Endodermal cell (in vitro differentiated cells): ENCODE measurements around the gene CHADL. TPM values are rescaled to one million over a fixed set of nuclear protein-coding genes. Genes with fewer than 3 reads are reported as not detected.
A peak's percentile ranks its signal among the peaks of the same experiment; 100 is the strongest.

ENCODE experiments used
- DNase-seq: peaks from one replicate; pipeline ENCODE4 v3.0.0-alpha.2; 2017
- H3K27ac ChIP-seq: 2 replicates; pipeline ENCODE4 v1.5.1; 2013; ENCODE audit warnings: mild to moderate bottlenecking, low read depth, low read length, moderate library complexity
- H3K27me3 ChIP-seq: 2 replicates; pipeline ENCODE4 v1.6.1; 2013; ENCODE audit warnings: mild to moderate bottlenecking, low read length, moderate library complexity; ENCODE audit not compliant: insufficient read depth, control insufficient read depth, poor library complexity, severe bottlenecking
- H3K36me3 ChIP-seq: 2 replicates; pipeline ENCODE4 v1.7.0; 2013; ENCODE audit warnings: mild to moderate bottlenecking, low read length, moderate library complexity; ENCODE audit not compliant: control insufficient read depth, insufficient read depth
- H3K4me1 ChIP-seq: one replicate; pipeline ENCODE4 v1.7.0; 2013; ENCODE audit warnings: low read length; ENCODE audit not compliant: control insufficient read depth, insufficient read depth
- H3K4me3 ChIP-seq: 2 replicates; pipeline ENCODE4 v1.5.1; 2013; ENCODE audit warnings: mild to moderate bottlenecking, low read length, moderate library complexity
- H3K9ac ChIP-seq: 2 replicates; pipeline ENCODE4 v1.6.1; 2013; ENCODE audit warnings: mild to moderate bottlenecking, low read length, moderate library complexity; ENCODE audit not compliant: poor library complexity, severe bottlenecking; ENCODE audit errors: extremely low read depth
- H3K9me3 ChIP-seq: 2 replicates; pipeline ENCODE4 v1.6.1; 2013; ENCODE audit warnings: mild to moderate bottlenecking, low read length, moderate library complexity; ENCODE audit not compliant: control insufficient read depth
- H3K27ac Mint-ChIP-seq: 2 replicates; pipeline ENCODE4 v1.8.0; 2020; ENCODE audit warnings: mixed read lengths
- H3K27me3 Mint-ChIP-seq: 2 replicates; pipeline ENCODE4 v1.8.0; 2021; ENCODE audit warnings: mild to moderate bottlenecking, mixed read lengths; ENCODE audit not compliant: insufficient read depth
- H3K36me3 Mint-ChIP-seq: 2 replicates; pipeline ENCODE4 v1.8.0; 2020; ENCODE audit warnings: low read depth, mixed read lengths
- H3K4me1 Mint-ChIP-seq: 2 replicates; pipeline ENCODE4 v1.8.0; 2020; ENCODE audit warnings: mixed read lengths
- H3K4me3 Mint-ChIP-seq: 2 replicates; pipeline ENCODE4 v1.8.0; 2020; ENCODE audit warnings: mild to moderate bottlenecking, moderate library complexity, mixed read lengths
- H3K9me3 Mint-ChIP-seq: 2 replicates; pipeline ENCODE4 v1.8.0; 2020; ENCODE audit warnings: mild to moderate bottlenecking, mixed read lengths
- CTCF ChIP-seq: fragments of 200-600 bp; sonication (generic); conservative IDR thresholded peaks from 2 replicates; pipeline ENCODE4 v1.5.0; 2021; ENCODE audit warnings: antibody characterized with exemption, mild to moderate bottlenecking
- WGBS, 2 experiments: methylation state at CpG; one replicate each; pipeline versions ENCODE4 v1.1.5 to v1.1.7; 2013; ENCODE audit warnings: missing lambda C conversion rate in 2 of 2, mixed read lengths in 1 of 2; ENCODE audit not compliant: insufficient coverage in 1 of 2, insufficient read length in 1 of 2; 5-methylcytosine and 5-hydroxymethylcytosine counted together
- total RNA-seq, 2 donors: library from RNA; stranded (reverse); fragmentation: NEBNext Ultra II Directional in 1 of 2; extraction: Animal tissue kit (Norgen Biotek cat#: 25700) in 1 of 2; gene quantifications; 2 replicates in 1 of 2; 3 replicates in 1 of 2; pipeline ENCODE4 v1.2.1, GENCODE V29; 2021

Gene CHADL
- total RNA-seq, 2 donors from 2014 or later: 0.79 to 1.3 TPM

GRCh38 chr22:41257696-41258095, 17.0 kb upstream of the CHADL start:
- Mint-ChIP-seq H3K4me3 (no peak overlapping the region), H3K9me3 (no peaks in the 10 kb centered on the region), H3K27me3 (no peaks in the 10 kb centered on the region), H3K27ac (no peak overlapping the region), H3K4me1 (peaks cover 3% of the 10 kb centered on the region), H3K36me3 (peaks cover 78% of the 10 kb centered on the region)
- no peaks in the 10 kb centered on the region for H3K27me3 ChIP-seq
- TF ChIP-seq CTCF: no peak
- no peaks in the 10 kb centered on the region for H3K9me3 ChIP-seq
- H3K36me3 ChIP-seq: peaks cover 79% of the 10 kb centered on the region
- DNase-seq: no peak
- H3K4me3 ChIP-seq: no peak overlapping the region
- H3K4me1 ChIP-seq: no peaks in the 10 kb centered on the region
- WGBS, 2 experiments: 94 to 95% methylated on average over 9 to 11 of the region's 11 CpGs
- no peak overlapping the region for H3K27ac ChIP-seq
- H3K9ac ChIP-seq: no peak overlapping the region

- Histone ChIP-seq H3K27me3 (no peaks in the 10 kb centered on the region), H3K4me1 (no peaks in the 10 kb centered on the region), H3K9me3 (no peaks in the 10 kb centered on the region), H3K4me3 (no peak overlapping the region), H3K27ac (no peak overlapping the region), H3K9ac (no peak overlapping the region), H3K36me3 (peaks cover 70% of the 10 kb centered on the region)
- Mint-ChIP-seq H3K27ac (peak overlapping the region; percentile 82), H3K36me3 (peaks cover 75% of the 10 kb centered on the region), H3K4me3 (no peak overlapping the region), H3K4me1 (peaks cover 3% of the 10 kb centered on the region), H3K27me3 (no peaks in the 10 kb centered on the region), H3K9me3 (no peaks in the 10 kb centered on the region)
- DNase-seq: no peak
- WGBS, 2 experiments: 89 to 90% methylated on average over 7 to 20 of the region's 20 CpGs
- TF ChIP-seq CTCF: no peak
These were observed 15.8 kb upstream of the CHADL start for GRCh38 chr22:41256254-41257253.

- TF ChIP-seq CTCF: no peak
- H3K36me3 Mint-ChIP-seq: peaks cover 78% of the 10 kb centered on the region
These were observed 13.5 kb upstream of the CHADL start for GRCh38 chr22:41254230-41254629.

More at GRCh38 chr22:41254230-41254629, 13.5 kb upstream of the CHADL start:
- peaks cover 3% of the 10 kb centered on the region for H3K4me1 Mint-ChIP-seq
- no peaks in the 10 kb centered on the region for H3K9me3 Mint-ChIP-seq
- Histone ChIP-seq H3K36me3 (peaks cover 60% of the 10 kb centered on the region), H3K4me1 (no peaks in the 10 kb centered on the region), H3K4me3 (no peak overlapping the region), H3K27ac (no peak overlapping the region), H3K9ac (no peak overlapping the region), H3K27me3 (no peaks in the 10 kb centered on the region), H3K9me3 (no peaks in the 10 kb centered on the region)
- H3K27me3 Mint-ChIP-seq: no peaks in the 10 kb centered on the region
- WGBS, 2 experiments: 95 to 100% methylated on average over 5 to 7 of the region's 7 CpGs
- no peak overlapping the region for H3K27ac Mint-ChIP-seq
- no peak overlapping the region for H3K4me3 Mint-ChIP-seq
- no peak for DNase-seq
